HEK293 (cell line): Measurements from ENCODE around the gene RNF214.

Source experiments
- CTCF ChIA-PET: fragments of 350-600 bp; formaldehyde crosslinking; extraction: SDS; loops from one replicate; lab custom pipeline; 2021; ENCODE audit warnings: antibody characterized with exemption; lab: Yijun Ruan, JAX
- POLR2A ChIA-PET: fragments of 300-600 bp; formaldehyde crosslinking; extraction: SDS; loops from one replicate; lab custom pipeline; 2020; ENCODE audit warnings: antibody characterized with exemption, inconsistent platforms; lab: Yijun Ruan, JAX
- H3K27ac ChIP-seq: fragments of 200-500 bp; sonication (Bioruptor generic); 2 replicates; pipeline ENCODE4 v1.5.1; 2014; ENCODE audit warnings: low read depth, low read length, control low read depth, inconsistent platforms; ENCODE audit errors: extremely low read depth
- H3K36me3 ChIP-seq, 2 experiments: fragments of 200-500 bp in 1 of 2; sonication (Bioruptor generic) in 1 of 2; 1 replicate in 1 of 2; 2 replicates in 1 of 2; pipeline ENCODE4 v1.5.1; 2014 to 2017; ENCODE audit warnings: inconsistent platforms in 2 of 2, low read length in 2 of 2; ENCODE audit not compliant: control insufficient read depth in 2 of 2, insufficient read depth in 1 of 2
- H3K4me1 ChIP-seq: fragments of 200-500 bp; sonication (Bioruptor generic); 2 replicates; pipeline ENCODE4 v1.5.1; 2014; ENCODE audit warnings: mild to moderate bottlenecking, low read length, inconsistent platforms; ENCODE audit not compliant: control insufficient read depth, insufficient read depth
- H3K4me3 ChIP-seq: 2 replicates; pipeline ENCODE4 v1.5.1; 2011; ENCODE audit warnings: low read depth, mild to moderate bottlenecking, control low read depth, low read length, moderate library complexity
- H3K9me3 ChIP-seq: fragments of 200-500 bp; sonication (Bioruptor generic); 2 replicates; pipeline ENCODE4 v1.5.1; 2014; ENCODE audit warnings: low read depth, low read length, inconsistent platforms; ENCODE audit not compliant: control insufficient read depth, insufficient read depth
- BCL11A ChIP-seq: fragments of 450-650 bp; formaldehyde crosslinking; IDR thresholded peaks from 2 replicates; pipeline ENCODE4 v1.5.1; 2016; ENCODE audit warnings: low read depth, missing biosample characterization, missing genetic modification characterization
- GLIS1 ChIP-seq: fragments of 450-650 bp; formaldehyde crosslinking; IDR thresholded peaks from 2 replicates; pipeline ENCODE4 v1.5.1; 2016; ENCODE audit warnings: missing biosample characterization, missing genetic modification characterization
- GLIS2 ChIP-seq: fragments of 450-650 bp; formaldehyde crosslinking; IDR thresholded peaks from 2 replicates; pipeline ENCODE4 v1.5.1; 2016; ENCODE audit warnings: missing biosample characterization, missing genetic modification characterization
- HOXC10 ChIP-seq: sonication (generic); formaldehyde crosslinking; IDR thresholded peaks from 2 replicates; pipeline ENCODE4 v1.8.1; 2023; ENCODE audit warnings: mild to moderate bottlenecking, missing genetic modification reagents
- KLF7 ChIP-seq: fragments of 450-650 bp; formaldehyde crosslinking; IDR thresholded peaks from 2 replicates; pipeline ENCODE4 v1.5.1; 2016; ENCODE audit warnings: missing biosample characterization, missing genetic modification characterization, borderline replicate concordance
- ZBTB17 ChIP-seq: fragments of 450-650 bp; formaldehyde crosslinking; IDR thresholded peaks from 2 replicates; pipeline ENCODE4 v1.5.1; 2016; ENCODE audit warnings: missing biosample characterization, missing genetic modification characterization
- ZFP37 ChIP-seq: fragments of 450-650 bp; formaldehyde crosslinking; IDR thresholded peaks from 2 replicates; pipeline ENCODE4 v1.5.1; 2016; ENCODE audit warnings: missing biosample characterization, missing genetic modification characterization
- ZNF148 ChIP-seq: fragments of 450-650 bp; formaldehyde crosslinking; IDR thresholded peaks from 2 replicates; pipeline ENCODE4 v1.5.0; 2017; ENCODE audit warnings: missing biosample characterization, missing genetic modification characterization, borderline replicate concordance
- ZNF174 ChIP-seq: fragments of 450-650 bp; formaldehyde crosslinking; IDR thresholded peaks from 2 replicates; pipeline ENCODE4 v1.5.0; 2017; ENCODE audit warnings: missing biosample characterization, mild to moderate bottlenecking, missing genetic modification characterization
- ZNF248 ChIP-seq: fragments of 450-650 bp; formaldehyde crosslinking; IDR thresholded peaks from 2 replicates; pipeline ENCODE4 v1.5.1; 2017; ENCODE audit warnings: missing biosample characterization, missing genetic modification characterization
- ZNF324 ChIP-seq: fragments of 450-650 bp; formaldehyde crosslinking; IDR thresholded peaks from 2 replicates; pipeline ENCODE4 v1.5.1; 2016; ENCODE audit warnings: missing biosample characterization, missing genetic modification characterization
- ZNF518A ChIP-seq: fragments of 450-650 bp; formaldehyde crosslinking; conservative IDR thresholded peaks from 2 replicates; pipeline ENCODE4 v1.5.1; 2016; ENCODE audit warnings: low read depth, missing biosample characterization, missing genetic modification characterization
- ZNF624 ChIP-seq: fragments of 450-650 bp; formaldehyde crosslinking; IDR thresholded peaks from 2 replicates; pipeline ENCODE4 v1.5.1; 2017; ENCODE audit warnings: missing biosample characterization, missing genetic modification characterization
- ZNF645 ChIP-seq: fragments of 450-650 bp; formaldehyde crosslinking; IDR thresholded peaks from 2 replicates; pipeline ENCODE4; 2016; ENCODE audit warnings: missing biosample characterization, missing genetic modification characterization
- ZNF701 ChIP-seq: fragments of 450-650 bp; formaldehyde crosslinking; IDR thresholded peaks from 2 replicates; pipeline ENCODE4 v1.5.1; 2016; ENCODE audit warnings: missing biosample characterization, missing genetic modification characterization
- TF ChIP-seq, protein P1 (sequence below): fragments of 450-650 bp; formaldehyde crosslinking; IDR thresholded peaks from 2 replicates; pipeline ENCODE4 v1.5.1; 2016; ENCODE audit warnings: missing biosample characterization, missing genetic modification characterization, low read depth

Gene RNF214

GRCh38 chr11:117195258-117195657 lies 37.2 kb upstream of the RNF214 start:
- ChIA-PET CTCF (interaction anchor here (1.7 kb wide), 1 partner anchor 14 kb away, joined by 14 read pairs; no protein-coding TSS in a partner anchor), POLR2A (interaction anchor here (0.8 kb wide), 1 partner anchor 25 kb away, joined by 3 read pairs; no protein-coding TSS in a partner anchor)
- Histone ChIP-seq H3K36me3 (peaks cover 0 to 53% of the 10 kb centered on the region in 2 experiments; a peak in 1 of 3 replicates), H3K27ac (no peak overlapping the region), H3K4me1 (no peaks in the 10 kb centered on the region), H3K4me3 (no peak overlapping the region), H3K9me3 (no peaks in the 10 kb centered on the region)
- no peak for TF ChIP-seq ZNF645 (tag by site-specific recombination)
- TF ChIP-seq ZNF701 (tag by site-specific recombination): no peak
- TF ChIP-seq ZNF624 (tag by site-specific recombination): no peak
- no peak for TF ChIP-seq ZNF518A (tag by site-specific recombination)
- TF ChIP-seq BCL11A: no peak

DNA sequence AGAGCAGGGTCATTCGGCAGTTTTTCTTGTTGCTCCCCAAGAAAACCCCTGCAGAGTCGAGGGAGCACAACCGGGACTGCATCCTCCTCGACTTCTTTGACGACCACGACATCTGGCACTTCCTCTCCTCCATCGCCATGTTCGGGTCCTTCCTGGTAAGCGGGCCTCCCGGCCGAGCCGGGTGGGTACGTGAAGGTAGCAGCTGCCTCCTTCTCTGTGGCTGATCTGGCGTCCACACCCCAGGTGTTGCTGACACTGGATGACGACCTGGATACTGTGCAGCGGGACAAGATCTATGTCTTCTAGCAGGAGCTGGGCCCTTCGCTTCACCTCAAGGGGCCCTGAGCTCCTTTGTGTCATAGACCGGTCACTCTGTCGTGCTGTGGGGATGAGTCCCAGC lies 36.7 kb upstream of the RNF214 start:
- TF ChIP-seq ZBTB17 (tag by site-specific recombination): no peak
- TF ChIP-seq ZNF174 (tag by site-specific recombination): no peak
- no peak for TF ChIP-seq KLF7 (tag by site-specific recombination)
- TF ChIP-seq ZNF248 (tag by site-specific recombination): no peak
- no peak for TF ChIP-seq ZNF324 (tag by site-specific recombination)
- TF ChIP-seq ZFP37 (tag by site-specific recombination): no peak
- TF ChIP-seq, protein P1, sequence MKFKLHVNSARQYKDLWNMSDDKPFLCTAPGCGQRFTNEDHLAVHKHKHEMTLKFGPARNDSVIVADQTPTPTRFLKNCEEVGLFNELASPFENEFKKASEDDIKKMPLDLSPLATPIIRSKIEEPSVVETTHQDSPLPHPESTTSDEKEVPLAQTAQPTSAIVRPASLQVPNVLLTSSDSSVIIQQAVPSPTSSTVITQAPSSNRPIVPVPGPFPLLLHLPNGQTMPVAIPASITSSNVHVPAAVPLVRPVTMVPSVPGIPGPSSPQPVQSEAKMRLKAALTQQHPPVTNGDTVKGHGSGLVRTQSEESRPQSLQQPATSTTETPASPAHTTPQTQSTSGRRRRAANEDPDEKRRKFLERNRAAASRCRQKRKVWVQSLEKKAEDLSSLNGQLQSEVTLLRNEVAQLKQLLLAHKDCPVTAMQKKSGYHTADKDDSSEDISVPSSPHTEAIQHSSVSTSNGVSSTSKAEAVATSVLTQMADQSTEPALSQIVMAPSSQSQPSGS (tag by site-specific recombination): no peak
- TF ChIP-seq ZNF148: no peak
- TF ChIP-seq GLIS2 (tag by site-specific recombination): no peak
- TF ChIP-seq HOXC10 (CRISPR knock-in tag): no peak
- no peak for TF ChIP-seq GLIS1 (tag by site-specific recombination)
- TF ChIP-seq, all 188 proteins: peak for 0
- Histone ChIP-seq H3K9me3 (no peaks in the 10 kb centered on the region), H3K4me3 (no peak overlapping the region), H3K4me1 (no peaks in the 10 kb centered on the region), H3K27ac (no peak overlapping the region), H3K36me3 (peaks cover 0 to 48% of the 10 kb centered on the region in 2 experiments; a peak in 1 of 3 replicates)
- CTCF ChIA-PET: no interaction called here
- POLR2A ChIA-PET: no interaction called here
